HL-60 (cell line): ENCODE data around the gene POLR2L.

Source experiments
- CTCF ChIP-seq: IDR thresholded peaks from one replicate; pipeline ENCODE4 v1.5.1; 2011; ENCODE audit warnings: low read length, control low read depth, inconsistent platforms; ENCODE audit not compliant: insufficient read depth
- POLR2AphosphoS5 ChIP-seq: IDR thresholded peaks from 2 replicates; pipeline ENCODE4 v1.6.1; 2012; ENCODE audit warnings: low read depth
- SPI1 ChIP-seq: IDR thresholded peaks from 2 replicates; pipeline ENCODE4 v1.6.1; 2012; ENCODE audit warnings: low read depth, mild to moderate bottlenecking, borderline replicate concordance

GRCh38 chr11:843818-844692 is 1.7 kb upstream of the POLR2L start:
- TF ChIP-seq CTCF = no peak
- TF ChIP-seq SPI1 = no peak
- no peak for TF ChIP-seq POLR2AphosphoS5
